ENCODE data around the gene RAB40B.

The RAB40B gene

DNA sequence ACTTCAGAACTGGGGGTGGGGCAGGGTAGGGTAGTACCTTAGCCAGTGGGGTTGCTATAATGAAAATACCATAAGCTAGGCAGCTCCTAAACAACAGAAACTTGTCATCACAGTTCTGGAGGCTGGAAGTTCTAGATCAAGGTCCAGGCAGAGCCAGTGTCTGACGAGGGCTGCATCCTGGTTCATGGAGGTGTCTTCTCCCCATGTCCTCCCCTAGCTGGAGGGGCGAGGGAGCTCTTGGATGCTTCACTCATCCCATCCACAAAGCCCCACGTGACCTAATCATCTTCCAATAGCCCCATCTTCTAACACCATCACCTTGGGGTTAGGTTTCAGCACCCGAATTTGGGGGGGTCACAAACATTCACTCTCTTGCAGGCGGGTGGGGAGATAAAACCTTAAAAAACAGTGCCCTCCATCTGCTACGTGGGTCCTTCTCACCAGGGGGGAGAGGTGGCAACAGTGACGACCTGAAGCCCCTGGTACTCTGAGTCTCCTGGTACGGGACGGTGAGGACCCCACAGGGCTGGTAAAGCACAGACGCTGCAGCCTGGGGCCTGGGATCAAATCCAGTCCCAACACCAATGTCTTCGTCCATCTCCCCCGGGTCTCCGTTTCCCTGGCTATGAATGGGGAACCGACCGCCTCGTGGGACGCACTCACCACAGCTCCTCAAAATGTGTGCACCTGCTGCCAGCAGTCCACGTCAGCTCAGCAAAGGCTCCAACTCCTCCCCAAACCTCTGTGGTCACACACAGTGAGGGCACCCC, 22.8 kb downstream of the RAB40B start:
- ChIA-PET POLR2A (ENCODE audit: low non-redundant PET) (no interaction called here), CTCF (no interaction called here)
- TF ChIP-seq, protein P1, sequence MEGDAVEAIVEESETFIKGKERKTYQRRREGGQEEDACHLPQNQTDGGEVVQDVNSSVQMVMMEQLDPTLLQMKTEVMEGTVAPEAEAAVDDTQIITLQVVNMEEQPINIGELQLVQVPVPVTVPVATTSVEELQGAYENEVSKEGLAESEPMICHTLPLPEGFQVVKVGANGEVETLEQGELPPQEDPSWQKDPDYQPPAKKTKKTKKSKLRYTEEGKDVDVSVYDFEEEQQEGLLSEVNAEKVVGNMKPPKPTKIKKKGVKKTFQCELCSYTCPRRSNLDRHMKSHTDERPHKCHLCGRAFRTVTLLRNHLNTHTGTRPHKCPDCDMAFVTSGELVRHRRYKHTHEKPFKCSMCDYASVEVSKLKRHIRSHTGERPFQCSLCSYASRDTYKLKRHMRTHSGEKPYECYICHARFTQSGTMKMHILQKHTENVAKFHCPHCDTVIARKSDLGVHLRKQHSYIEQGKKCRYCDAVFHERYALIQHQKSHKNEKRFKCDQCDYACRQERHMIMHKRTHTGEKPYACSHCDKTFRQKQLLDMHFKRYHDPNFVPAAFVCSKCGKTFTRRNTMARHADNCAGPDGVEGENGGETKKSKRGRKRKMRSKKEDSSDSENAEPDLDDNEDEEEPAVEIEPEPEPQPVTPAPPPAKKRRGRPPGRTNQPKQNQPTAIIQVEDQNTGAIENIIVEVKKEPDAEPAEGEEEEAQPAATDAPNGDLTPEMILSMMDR (conservative IDR thresholded peaks at IDR 0.05; ENCODE audit: low read depth), result no peak
- DNase-seq (ENCODE audit: low spot score), result no peak
- H3K27ac ChIP-seq, result no peak overlapping the region

DNA sequence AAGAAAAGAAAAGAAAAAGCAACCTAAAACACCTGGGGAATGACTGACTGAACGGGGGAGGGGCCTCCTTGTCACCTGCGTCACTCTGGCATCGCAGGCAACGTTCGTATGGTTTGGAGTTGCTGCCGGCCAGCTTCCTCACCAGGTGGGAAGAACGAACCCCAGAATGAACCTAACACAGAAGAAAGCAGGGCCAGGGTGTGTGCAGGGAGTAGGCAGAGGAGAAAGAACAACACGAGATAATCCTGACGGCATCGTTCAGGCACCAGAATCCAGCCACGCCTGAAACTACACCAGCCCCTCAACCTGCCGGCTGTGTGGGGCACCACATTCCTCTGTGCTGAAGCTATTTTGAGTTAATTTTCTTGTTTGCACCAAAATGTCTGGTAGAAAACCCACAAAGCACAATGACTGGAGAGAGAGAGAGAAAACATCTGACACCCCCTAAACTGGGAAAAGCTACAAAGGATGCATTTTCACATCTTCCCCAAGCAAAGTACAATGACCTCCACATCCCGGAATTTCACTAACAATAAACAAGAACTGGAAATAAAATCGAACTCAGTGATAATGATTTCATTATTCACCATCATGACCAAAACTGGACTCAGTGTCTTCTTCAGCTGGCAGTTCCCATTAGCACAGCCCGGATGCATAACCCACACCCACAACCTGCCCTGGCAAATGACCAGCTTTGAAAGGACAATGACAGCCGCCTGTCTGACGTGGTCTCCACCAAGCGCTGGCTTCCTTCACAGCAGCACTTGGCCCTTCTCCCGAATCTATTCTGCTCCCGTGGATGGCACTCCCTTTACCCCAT, 23.6 kb downstream of the RAB40B start:
- CTCF ChIA-PET, result no interaction called here
- H3K27ac ChIP-seq, result no peak overlapping the region
- POLR2A ChIA-PET (ENCODE audit: low non-redundant PET), result no interaction called here
- TF ChIP-seq, protein P1 (conservative IDR thresholded peaks at IDR 0.05; ENCODE audit: low read depth), result no peak
- no peak for DNase-seq (ENCODE audit: low spot score)

DNA sequence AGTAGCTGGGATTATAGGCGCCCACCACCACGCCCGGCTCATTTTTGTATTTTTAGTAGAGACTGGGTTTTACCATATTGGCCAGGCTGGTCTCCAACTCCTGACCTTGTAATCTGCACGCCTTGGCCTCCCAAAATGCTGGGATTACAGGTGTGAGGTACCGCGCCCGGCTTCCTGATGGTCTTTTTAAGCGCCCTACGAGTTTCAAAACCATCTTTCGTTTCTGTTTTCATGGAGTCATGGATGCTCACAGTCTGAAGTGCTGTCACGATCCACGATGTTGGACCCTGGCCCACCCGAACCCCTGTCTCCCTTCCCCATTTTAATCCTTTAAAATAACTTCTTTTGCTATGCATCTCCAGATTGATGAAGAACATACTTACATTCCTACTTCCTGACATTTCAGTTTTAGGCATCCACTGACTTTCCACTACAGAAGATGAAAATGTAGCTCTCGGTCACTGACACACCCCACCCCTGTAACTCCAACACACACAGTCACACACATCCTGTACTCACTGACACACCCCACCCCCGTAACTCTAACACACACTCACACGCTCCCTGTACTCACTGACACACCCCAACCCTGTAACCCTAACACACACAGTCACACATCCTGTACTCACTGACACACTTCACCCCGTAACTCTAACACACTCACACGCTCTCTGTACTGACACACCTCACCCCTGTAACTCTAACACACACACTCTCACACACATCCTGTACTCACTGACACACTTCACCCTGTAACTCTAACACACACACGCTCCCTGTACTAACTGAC, 27.6 kb downstream of the RAB40B start:
- ChIA-PET POLR2A (ENCODE audit: low non-redundant PET) (no interaction called here), CTCF (no interaction called here)
- no peak for DNase-seq (ENCODE audit: low spot score)
- TF ChIP-seq, protein P1 (conservative IDR thresholded peaks at IDR 0.05; ENCODE audit: low read depth), result no peak
- no peak overlapping the region for H3K27ac ChIP-seq

DNA sequence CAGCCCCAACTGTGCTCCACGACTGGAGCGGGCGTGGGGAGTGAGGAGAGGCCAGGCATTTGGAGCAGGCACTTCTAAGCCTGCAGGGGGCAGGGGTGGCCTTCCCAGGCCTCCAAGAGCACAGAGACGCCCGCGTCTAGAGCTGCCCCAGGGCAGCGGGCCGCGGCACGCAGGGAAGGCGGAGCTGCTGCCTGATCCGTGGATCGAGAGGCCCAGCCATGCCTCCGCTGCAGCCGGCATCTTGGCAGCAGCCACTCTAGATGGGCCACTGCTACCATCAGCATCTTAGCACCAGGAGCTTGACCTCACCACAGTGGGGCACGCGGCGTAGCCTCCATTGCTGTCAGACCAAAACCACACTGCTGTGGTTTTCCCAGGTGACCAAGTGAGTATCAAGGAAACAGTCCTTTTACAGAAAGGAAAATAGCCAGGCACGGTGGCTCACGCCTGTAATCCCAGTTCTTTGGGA, 29.8 kb downstream of the RAB40B start:
- ChIA-PET CTCF (interaction anchor here (0.6 to 1.3 kb wide), 9 partner anchors 9 to 356 kb away, joined by 3 to 8 read pairs (median 3); no protein-coding TSS in a partner anchor), POLR2A (ENCODE audit: low non-redundant PET) (interaction anchor here (0.5 kb wide), 1 partner anchor 15 kb away, joined by 6 read pairs; no protein-coding TSS in a partner anchor)
- H3K27ac ChIP-seq, result no peak overlapping the region
- DNase-seq (ENCODE audit: low spot score), result peak; percentile 60
- TF ChIP-seq, protein P1 (conservative IDR thresholded peaks at IDR 0.05; ENCODE audit: low read depth), result peak; percentile 63

DNA sequence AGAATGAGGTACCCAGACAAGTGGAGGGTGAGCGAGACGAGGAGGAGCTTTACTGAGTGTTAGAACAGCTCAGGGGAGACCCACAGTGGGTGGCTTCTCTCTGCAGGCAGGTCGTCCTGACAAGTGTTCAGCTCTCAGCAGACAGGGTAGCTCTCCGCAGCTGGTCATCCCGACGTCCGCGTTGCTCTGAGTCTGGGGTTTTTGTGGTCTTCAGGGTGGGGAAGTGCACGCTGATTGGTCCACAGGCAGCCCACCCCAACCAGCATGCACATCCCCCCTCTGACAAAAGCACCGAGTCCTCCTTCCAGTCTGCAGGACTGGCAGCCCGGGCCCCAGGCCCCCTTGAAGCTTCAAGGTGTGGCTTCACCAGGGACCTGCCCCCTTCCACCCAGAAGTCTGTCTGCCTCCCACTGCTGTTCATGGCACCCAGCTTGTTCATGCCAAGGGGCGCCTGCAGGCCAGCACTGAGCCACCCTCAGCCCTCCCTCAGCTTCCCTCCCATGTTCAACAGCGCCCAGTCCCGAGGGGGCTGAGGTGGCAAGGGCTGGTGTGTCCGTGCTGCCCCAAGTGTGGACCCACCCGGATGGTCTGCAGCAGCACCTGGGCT, 30.4 kb downstream of the RAB40B start:
- no peak for DNase-seq (ENCODE audit: low spot score)
- POLR2A ChIA-PET (ENCODE audit: low non-redundant PET), result no interaction called here
- CTCF ChIA-PET, result interaction anchor here (0.5 to 1.3 kb wide), 6 partner anchors 11 to 356 kb away, joined by 3 to 8 read pairs (median 4); no protein-coding TSS in a partner anchor
- TF ChIP-seq, protein P1 (conservative IDR thresholded peaks at IDR 0.05; ENCODE audit: low read depth), result no peak
- no peak overlapping the region for H3K27ac ChIP-seq
